HFFc6 (cell line): Measurements from ENCODE around the gene AGR2. TPM values are rescaled to one million over a fixed set of nuclear protein-coding genes. Genes with fewer than 3 reads are reported as not detected.

Experiments
- DNase-seq: peaks from one replicate; pipeline ENCODE4 v3.0.0-alpha.2; 2018
- H3K27ac Mint-ChIP-seq: 2 replicates; pipeline ENCODE4 v1.8.0; 2020; ENCODE audit warnings: mild to moderate bottlenecking, mixed read lengths
- H3K27me3 Mint-ChIP-seq: 2 replicates; pipeline ENCODE4 v1.8.0; 2021; ENCODE audit warnings: mild to moderate bottlenecking, moderate library complexity, mixed read lengths; ENCODE audit not compliant: insufficient read depth
- H3K36me3 Mint-ChIP-seq: 2 replicates; pipeline ENCODE4 v1.8.0; 2021; ENCODE audit warnings: low read depth, mixed read lengths
- H3K4me1 Mint-ChIP-seq: 2 replicates; pipeline ENCODE4 v1.8.0; 2020; ENCODE audit warnings: low read depth, mixed read lengths
- H3K4me3 Mint-ChIP-seq: 2 replicates; pipeline ENCODE4 v1.8.0; 2020; ENCODE audit warnings: mild to moderate bottlenecking, moderate library complexity, mixed read lengths
- H3K9me3 Mint-ChIP-seq: 2 replicates; pipeline ENCODE4 v1.8.0; 2020; ENCODE audit warnings: mild to moderate bottlenecking, mixed read lengths
- total RNA-seq, 6 experiments: library from RNA; stranded (reverse); fragmentation: NEBNext Ultra II Directional; extraction: Animal tissue kit (Norgen Biotek cat#: 25700); gene quantifications; 2 replicates in 1 of 6; 3 replicates in 5 of 6; pipeline ENCODE4 v1.2.3, GENCODE V29; 2021
- TF ChIP-seq, protein P1 (sequence below): fragments of 200-600 bp; sonication (generic); IDR thresholded peaks from 2 replicates; pipeline ENCODE4 v1.5.0; 2021; ENCODE audit warnings: antibody characterized with exemption, mild to moderate bottlenecking

Gene AGR2
- total RNA-seq, 6 experiments from 2014 or later = not detected

DNA sequence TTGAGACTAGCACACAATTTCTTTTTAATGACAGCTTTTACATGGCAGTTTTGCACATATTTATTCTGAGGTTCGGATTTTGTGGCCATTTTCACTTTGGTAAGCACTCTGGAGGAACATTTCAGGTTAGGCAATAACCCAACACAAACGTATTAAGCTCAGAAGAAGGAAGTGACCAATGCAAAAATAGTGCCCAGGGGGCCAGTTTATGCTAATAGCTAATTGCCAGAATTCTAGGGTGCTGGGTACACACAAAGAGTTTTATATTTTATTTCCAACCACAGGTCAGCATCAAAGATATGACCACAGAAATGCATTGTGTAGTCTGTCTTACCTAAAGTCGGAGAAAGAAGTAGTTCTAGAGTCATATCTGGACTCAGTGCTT is 8.4 kb upstream of the AGR2 start:
- Mint-ChIP-seq H3K27ac (no peak overlapping the region), H3K27me3 (no peaks in the 10 kb centered on the region), H3K36me3 (no peaks in the 10 kb centered on the region), H3K4me3 (no peak overlapping the region), H3K9me3 (no peaks in the 10 kb centered on the region), H3K4me1 (peaks cover 22% of the 10 kb centered on the region)
- no peak for DNase-seq
- TF ChIP-seq, protein P1, sequence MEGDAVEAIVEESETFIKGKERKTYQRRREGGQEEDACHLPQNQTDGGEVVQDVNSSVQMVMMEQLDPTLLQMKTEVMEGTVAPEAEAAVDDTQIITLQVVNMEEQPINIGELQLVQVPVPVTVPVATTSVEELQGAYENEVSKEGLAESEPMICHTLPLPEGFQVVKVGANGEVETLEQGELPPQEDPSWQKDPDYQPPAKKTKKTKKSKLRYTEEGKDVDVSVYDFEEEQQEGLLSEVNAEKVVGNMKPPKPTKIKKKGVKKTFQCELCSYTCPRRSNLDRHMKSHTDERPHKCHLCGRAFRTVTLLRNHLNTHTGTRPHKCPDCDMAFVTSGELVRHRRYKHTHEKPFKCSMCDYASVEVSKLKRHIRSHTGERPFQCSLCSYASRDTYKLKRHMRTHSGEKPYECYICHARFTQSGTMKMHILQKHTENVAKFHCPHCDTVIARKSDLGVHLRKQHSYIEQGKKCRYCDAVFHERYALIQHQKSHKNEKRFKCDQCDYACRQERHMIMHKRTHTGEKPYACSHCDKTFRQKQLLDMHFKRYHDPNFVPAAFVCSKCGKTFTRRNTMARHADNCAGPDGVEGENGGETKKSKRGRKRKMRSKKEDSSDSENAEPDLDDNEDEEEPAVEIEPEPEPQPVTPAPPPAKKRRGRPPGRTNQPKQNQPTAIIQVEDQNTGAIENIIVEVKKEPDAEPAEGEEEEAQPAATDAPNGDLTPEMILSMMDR = no peak

DNA sequence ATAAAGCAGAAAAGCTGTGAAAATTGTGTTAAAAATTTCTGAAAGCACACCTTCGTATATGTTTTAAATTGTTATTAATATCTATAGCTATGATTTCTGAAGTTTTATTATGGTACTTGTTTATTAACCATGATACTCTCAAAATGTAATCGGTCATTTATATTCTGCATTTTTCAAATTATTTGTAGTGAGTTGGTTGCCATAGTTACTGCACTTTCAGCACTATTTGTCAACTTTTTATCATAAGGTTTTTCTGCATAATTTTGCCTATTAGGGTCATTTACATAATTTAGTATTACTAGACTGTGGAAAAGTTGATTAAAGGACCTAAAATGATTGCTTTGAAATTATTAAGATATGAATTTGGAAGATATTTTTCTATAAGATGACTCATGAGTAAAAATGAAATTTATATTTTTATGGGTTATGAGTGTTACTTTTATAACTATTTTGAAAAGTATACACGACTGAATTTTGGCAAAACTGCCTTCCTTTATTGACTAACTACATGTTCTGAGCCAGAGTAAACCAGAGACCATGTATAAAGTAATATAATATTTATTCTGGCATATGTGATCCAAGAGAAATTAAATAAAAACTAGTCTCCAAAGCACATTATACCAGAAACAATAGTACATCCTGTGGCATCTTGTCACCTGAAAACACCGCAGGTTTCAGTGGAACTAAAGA is 7.9 kb upstream of the AGR2 start:
- TF ChIP-seq, protein P1 = no peak
- H3K9me3 Mint-ChIP-seq = no peaks in the 10 kb centered on the region
- no peaks in the 10 kb centered on the region for H3K36me3 Mint-ChIP-seq
- H3K27ac Mint-ChIP-seq = no peak overlapping the region
- no peak for DNase-seq
- no peaks in the 10 kb centered on the region for H3K27me3 Mint-ChIP-seq
- peaks cover 17% of the 10 kb centered on the region for H3K4me1 Mint-ChIP-seq
- no peak overlapping the region for H3K4me3 Mint-ChIP-seq

DNA sequence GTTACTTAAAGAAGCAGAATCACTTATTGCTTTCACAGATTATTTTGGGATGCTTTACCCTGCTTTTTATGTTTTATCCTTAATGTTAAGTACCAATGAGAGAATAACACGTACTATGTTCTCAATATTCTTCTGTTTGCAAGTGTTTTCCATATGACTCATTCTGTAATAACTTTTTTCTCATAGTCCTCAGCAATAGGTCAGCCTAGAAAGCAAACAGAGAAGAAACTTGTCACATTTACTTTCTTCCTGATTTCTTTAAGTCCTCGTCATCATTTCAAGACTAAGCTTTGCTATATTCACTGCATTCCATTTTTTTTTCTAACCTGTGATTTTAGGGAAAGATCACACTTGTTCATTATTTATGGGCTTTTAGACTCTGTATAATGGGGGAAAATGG is 6.8 kb upstream of the AGR2 start:
- Mint-ChIP-seq H3K9me3 (no peaks in the 10 kb centered on the region), H3K4me3 (peak overlapping the region; percentile 7; the same call in 1 of the 2 replicates), H3K4me1 (peaks cover 13% of the 10 kb centered on the region), H3K27me3 (no peaks in the 10 kb centered on the region), H3K27ac (peak overlapping the region; percentile 70), H3K36me3 (no peaks in the 10 kb centered on the region)
- peak; percentile 69 for DNase-seq
- TF ChIP-seq, protein P1 = no peak

DNA sequence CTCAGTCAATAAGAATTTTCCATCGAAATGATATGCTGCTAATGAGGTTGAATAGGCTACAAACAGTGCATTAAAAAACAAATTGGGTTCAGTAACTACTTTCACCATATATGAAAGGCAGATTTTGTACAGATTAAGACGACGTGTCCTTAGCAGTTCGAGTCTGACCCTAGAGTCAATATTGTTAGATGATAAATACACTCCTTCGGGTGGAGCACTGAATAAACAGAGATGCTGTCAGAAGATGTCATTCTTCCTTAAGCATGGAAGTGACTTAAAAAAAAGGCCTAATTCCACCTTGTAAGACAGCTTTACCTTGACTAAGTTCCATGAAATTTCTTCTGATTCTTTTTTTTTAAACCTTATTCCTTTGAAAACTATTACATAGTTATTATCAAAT is 5.8 kb upstream of the AGR2 start:
- Mint-ChIP-seq H3K27ac (no peak overlapping the region), H3K4me3 (no peak overlapping the region), H3K27me3 (no peaks in the 10 kb centered on the region), H3K4me1 (peaks cover 15% of the 10 kb centered on the region), H3K9me3 (no peaks in the 10 kb centered on the region), H3K36me3 (no peaks in the 10 kb centered on the region)
- TF ChIP-seq, protein P1 = no peak
- DNase-seq = no peak

DNA sequence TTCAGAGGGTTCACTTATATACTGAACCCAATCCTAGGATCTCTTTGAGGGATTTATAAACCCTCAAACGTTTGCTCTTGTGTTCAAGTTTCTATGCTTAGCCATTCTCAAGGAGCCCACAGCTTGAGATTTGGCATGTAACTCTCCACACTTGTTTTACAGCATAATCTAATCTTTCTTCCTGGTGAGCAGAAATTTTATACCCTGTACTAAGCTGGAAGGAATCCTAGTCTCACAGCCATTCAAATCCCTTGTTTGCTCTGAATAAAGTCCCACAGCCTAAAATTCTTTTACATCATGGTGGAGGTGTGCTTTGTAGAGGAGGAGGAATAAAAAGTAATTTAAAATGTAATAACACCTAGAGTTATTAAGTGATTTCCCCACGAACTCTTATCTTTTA is 5.3 kb upstream of the AGR2 start:
- TF ChIP-seq, protein P1 = no peak
- no peak for DNase-seq
- H3K4me3 Mint-ChIP-seq = no peak overlapping the region
- no peaks in the 10 kb centered on the region for H3K9me3 Mint-ChIP-seq
- no peak overlapping the region for H3K27ac Mint-ChIP-seq
- H3K36me3 Mint-ChIP-seq = no peaks in the 10 kb centered on the region
- H3K27me3 Mint-ChIP-seq = no peaks in the 10 kb centered on the region
- H3K4me1 Mint-ChIP-seq = peaks cover 20% of the 10 kb centered on the region
